Measurements from ENCODE around the gene LAPTM5.

LAPTM5 gene

DNA sequence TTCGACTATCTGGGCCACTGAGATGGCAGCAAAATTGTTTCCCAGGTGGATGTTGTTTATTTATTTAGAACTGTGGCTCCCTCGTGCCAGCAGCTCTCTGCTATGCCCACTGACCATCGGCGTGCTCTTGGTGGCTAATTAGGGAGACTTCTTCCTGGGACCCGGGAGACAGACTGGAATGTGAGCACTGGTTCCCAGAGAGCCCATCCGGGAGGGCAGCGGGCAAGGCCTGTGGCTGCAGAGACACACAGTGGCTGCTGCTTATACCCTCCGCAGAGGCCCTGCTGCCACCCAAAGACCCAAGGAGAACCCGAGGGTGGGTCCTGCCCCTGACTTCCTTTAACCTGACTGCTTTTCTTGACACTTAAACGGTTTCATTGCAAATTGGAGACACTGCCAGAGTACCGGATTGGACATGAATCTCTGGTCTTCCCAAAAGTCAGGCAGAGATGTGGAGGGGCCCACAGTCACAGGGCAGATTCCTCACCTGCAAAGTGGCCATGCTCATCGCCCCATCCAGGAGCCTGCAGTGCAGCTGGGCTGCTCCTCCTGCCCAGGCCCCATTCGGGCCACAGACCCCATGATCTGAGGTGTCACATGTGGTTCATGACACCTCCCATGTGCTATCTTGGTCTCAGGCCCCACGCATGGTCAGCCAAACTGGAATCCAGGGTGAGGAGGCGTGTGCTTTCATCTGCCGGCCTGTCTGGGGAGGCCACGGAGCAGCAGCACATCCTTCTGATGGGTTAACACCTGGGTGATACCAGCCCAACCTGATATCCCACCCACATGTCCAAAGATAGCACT lies 28.5 kb downstream of the LAPTM5 start:
- ChIA-PET POLR2A (interaction anchor here (1.1 kb wide), 1 partner anchor 238 kb away, joined by 3 read pairs; no protein-coding TSS in a partner anchor), CTCF (interaction anchor here (1.2 to 13.2 kb wide), 5 partner anchors 8 to 184 kb away, joined by 3 to 374 read pairs (median 10); no protein-coding TSS in a partner anchor)
- H3K9me3 ChIP-seq (ENCODE audit: control insufficient read depth, insufficient read depth, low read depth, low read length) = no peaks in the 10 kb centered on the region
- no peaks in the 10 kb centered on the region for H3K36me3 ChIP-seq (ENCODE audit: control insufficient read depth in 2 of 2, insufficient read depth in 1 of 2, low read length in 2 of 2)
- H3K27ac ChIP-seq (ENCODE audit: extremely low read depth, low read depth, low read length) = no peak overlapping the region
- H3K4me3 ChIP-seq (ENCODE audit: low read depth, low read length) = no peak overlapping the region
- TF ChIP-seq ZNF48 (tag by site-specific recombination; IDR thresholded peaks at IDR 0.05) (no peak), ZNF202 (tag by site-specific recombination; IDR thresholded peaks at IDR 0.05; ENCODE audit: borderline replicate concordance) (no peak), ZNF561 (tag by site-specific recombination; IDR thresholded peaks at IDR 0.05; ENCODE audit: borderline replicate concordance) (no peak), IKZF3 (tag by site-specific recombination; IDR thresholded peaks at IDR 0.05) (no peak), ZNF510 (tag by site-specific recombination; IDR thresholded peaks at IDR 0.05; ENCODE audit: insufficient replicate concordance) (no peak), ZNF830 (tag by site-specific recombination; IDR thresholded peaks at IDR 0.05; ENCODE audit: low read depth) (no peak), ZNF571 (tag by site-specific recombination; IDR thresholded peaks at IDR 0.05) (no peak), KLF16 (tag by site-specific recombination; IDR thresholded peaks at IDR 0.05) (no peak), ZNF112 (tag by site-specific recombination; IDR thresholded peaks at IDR 0.05) (no peak), SALL2 (tag by site-specific recombination; IDR thresholded peaks at IDR 0.05; ENCODE audit: borderline replicate concordance) (no peak)
- TF ChIP-seq, protein P1, sequence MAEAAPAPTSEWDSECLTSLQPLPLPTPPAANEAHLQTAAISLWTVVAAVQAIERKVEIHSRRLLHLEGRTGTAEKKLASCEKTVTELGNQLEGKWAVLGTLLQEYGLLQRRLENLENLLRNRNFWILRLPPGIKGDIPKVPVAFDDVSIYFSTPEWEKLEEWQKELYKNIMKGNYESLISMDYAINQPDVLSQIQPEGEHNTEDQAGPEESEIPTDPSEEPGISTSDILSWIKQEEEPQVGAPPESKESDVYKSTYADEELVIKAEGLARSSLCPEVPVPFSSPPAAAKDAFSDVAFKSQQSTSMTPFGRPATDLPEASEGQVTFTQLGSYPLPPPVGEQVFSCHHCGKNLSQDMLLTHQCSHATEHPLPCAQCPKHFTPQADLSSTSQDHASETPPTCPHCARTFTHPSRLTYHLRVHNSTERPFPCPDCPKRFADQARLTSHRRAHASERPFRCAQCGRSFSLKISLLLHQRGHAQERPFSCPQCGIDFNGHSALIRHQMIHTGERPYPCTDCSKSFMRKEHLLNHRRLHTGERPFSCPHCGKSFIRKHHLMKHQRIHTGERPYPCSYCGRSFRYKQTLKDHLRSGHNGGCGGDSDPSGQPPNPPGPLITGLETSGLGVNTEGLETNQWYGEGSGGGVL (tag by site-specific recombination; IDR thresholded peaks at IDR 0.05) = no peak
- TF ChIP-seq, protein P2, sequence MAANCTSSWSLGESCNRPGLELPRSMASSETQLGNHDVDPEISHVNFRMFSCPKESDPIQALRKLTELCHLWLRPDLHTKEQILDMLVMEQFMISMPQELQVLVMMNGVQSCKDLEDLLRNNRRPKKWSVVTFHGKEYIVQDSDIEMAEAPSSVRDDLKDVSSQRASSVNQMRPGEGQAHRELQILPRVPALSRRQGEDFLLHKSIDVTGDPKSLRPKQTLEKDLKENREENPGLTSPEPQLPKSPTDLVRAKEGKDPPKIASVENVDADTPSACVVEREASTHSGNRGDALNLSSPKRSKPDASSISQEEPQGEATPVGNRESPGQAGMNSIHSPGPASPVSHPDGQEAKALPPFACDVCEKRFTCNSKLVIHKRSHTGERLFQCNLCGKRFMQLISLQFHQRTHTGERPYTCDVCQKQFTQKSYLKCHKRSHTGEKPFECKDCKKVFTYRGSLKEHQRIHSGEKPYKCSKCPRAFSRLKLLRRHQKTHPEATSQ (tag by site-specific recombination; IDR thresholded peaks at IDR 0.05) = no peak
- TF ChIP-seq, protein P3, sequence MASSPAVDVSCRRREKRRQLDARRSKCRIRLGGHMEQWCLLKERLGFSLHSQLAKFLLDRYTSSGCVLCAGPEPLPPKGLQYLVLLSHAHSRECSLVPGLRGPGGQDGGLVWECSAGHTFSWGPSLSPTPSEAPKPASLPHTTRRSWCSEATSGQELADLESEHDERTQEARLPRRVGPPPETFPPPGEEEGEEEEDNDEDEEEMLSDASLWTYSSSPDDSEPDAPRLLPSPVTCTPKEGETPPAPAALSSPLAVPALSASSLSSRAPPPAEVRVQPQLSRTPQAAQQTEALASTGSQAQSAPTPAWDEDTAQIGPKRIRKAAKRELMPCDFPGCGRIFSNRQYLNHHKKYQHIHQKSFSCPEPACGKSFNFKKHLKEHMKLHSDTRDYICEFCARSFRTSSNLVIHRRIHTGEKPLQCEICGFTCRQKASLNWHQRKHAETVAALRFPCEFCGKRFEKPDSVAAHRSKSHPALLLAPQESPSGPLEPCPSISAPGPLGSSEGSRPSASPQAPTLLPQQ (tag by site-specific recombination; IDR thresholded peaks at IDR 0.05) = no peak
- H3K4me1 ChIP-seq (ENCODE audit: control insufficient read depth, insufficient read depth, low read length) = no peaks in the 10 kb centered on the region

DNA sequence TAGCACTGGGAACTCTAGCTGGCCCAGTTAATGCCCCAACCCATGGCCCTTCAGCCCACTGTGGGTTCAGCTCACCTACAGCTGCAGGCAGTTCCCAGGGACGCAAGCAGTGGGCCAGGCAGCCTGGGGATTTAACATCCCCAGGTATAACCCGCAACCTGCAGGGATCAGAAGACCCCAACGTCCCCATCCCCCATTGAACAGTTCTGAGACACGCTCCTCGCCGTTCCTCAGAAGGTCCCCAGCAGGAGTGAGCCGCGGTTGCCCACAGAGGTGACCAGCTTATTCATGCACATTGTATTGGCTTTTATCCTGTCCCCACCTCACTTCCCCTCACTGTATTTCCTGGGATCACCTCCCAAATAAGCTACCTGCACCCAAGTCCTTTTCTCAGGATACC lies 29.2 kb downstream of the LAPTM5 start:
- no peak for TF ChIP-seq HOXD13 (CRISPR knock-in tag; IDR thresholded peaks at IDR 0.05; ENCODE audit: borderline replicate concordance)
- no peak for TF ChIP-seq ZNF121 (tag by site-specific recombination; IDR thresholded peaks at IDR 0.05)
- no peak for TF ChIP-seq ZNF549 (tag by site-specific recombination; IDR thresholded peaks at IDR 0.05)
- TF ChIP-seq, protein P4, sequence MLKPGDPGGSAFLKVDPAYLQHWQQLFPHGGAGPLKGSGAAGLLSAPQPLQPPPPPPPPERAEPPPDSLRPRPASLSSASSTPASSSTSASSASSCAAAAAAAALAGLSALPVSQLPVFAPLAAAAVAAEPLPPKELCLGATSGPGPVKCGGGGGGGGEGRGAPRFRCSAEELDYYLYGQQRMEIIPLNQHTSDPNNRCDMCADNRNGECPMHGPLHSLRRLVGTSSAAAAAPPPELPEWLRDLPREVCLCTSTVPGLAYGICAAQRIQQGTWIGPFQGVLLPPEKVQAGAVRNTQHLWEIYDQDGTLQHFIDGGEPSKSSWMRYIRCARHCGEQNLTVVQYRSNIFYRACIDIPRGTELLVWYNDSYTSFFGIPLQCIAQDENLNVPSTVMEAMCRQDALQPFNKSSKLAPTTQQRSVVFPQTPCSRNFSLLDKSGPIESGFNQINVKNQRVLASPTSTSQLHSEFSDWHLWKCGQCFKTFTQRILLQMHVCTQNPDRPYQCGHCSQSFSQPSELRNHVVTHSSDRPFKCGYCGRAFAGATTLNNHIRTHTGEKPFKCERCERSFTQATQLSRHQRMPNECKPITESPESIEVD (tag by site-specific recombination; IDR thresholded peaks at IDR 0.05) = no peak
- TF ChIP-seq ZBTB1 (tag by site-specific recombination; IDR thresholded peaks at IDR 0.05) = no peak
- no peak for TF ChIP-seq TRIM28 (IDR thresholded peaks at IDR 0.05; ENCODE audit: borderline replicate concordance, low read length)
- TF ChIP-seq ZNF350 (tag by site-specific recombination; IDR thresholded peaks at IDR 0.05) = no peak
- TF ChIP-seq ZBTB48 (tag by site-specific recombination; IDR thresholded peaks at IDR 0.05) = no peak
- no peak for TF ChIP-seq ZNF391 (tag by site-specific recombination; IDR thresholded peaks at IDR 0.05; ENCODE audit: borderline replicate concordance, low read depth)
- TF ChIP-seq ZNF10 (tag by site-specific recombination; IDR thresholded peaks at IDR 0.05) = no peak
- no peak for TF ChIP-seq ZNF274 (IDR thresholded peaks at IDR 0.05; ENCODE audit: low read length)
- no peak for TF ChIP-seq ZNF274 (tag by site-specific recombination; IDR thresholded peaks at IDR 0.05; ENCODE audit: borderline replicate concordance)
- TF ChIP-seq ZXDB (tag by site-specific recombination; IDR thresholded peaks at IDR 0.05) = no peak
- no peak for TF ChIP-seq MZF1 (tag by site-specific recombination; IDR thresholded peaks at IDR 0.05; ENCODE audit: borderline replicate concordance)
- TF ChIP-seq KLF16 (tag by site-specific recombination; IDR thresholded peaks at IDR 0.05) = no peak
- no peak for TF ChIP-seq ZNF654 (tag by site-specific recombination; IDR thresholded peaks at IDR 0.05; ENCODE audit: low read depth)
- no peak for TF ChIP-seq ZNF626 (tag by site-specific recombination; IDR thresholded peaks at IDR 0.05)
- Histone ChIP-seq H3K27ac (ENCODE audit: extremely low read depth, low read depth, low read length) (no peak overlapping the region), H3K4me1 (ENCODE audit: control insufficient read depth, insufficient read depth, low read length) (no peaks in the 10 kb centered on the region), H3K4me3 (ENCODE audit: low read depth, low read length) (no peak overlapping the region), H3K36me3 (ENCODE audit: control insufficient read depth in 2 of 2, insufficient read depth in 1 of 2, low read length in 2 of 2) (no peaks in the 10 kb centered on the region), H3K9me3 (ENCODE audit: control insufficient read depth, insufficient read depth, low read depth, low read length) (no peaks in the 10 kb centered on the region)
- ChIA-PET POLR2A (interaction anchor here (1.0 to 1.1 kb wide), 3 partner anchors 30 to 238 kb away, joined by 3 read pairs; partner anchors contain the start of gene LAPTM5), CTCF (interaction anchor here (2.3 to 13.2 kb wide), 3 partner anchors 9 to 183 kb away, joined by 10 to 374 read pairs (median 19); no protein-coding TSS in a partner anchor)

All from HEK293 (cell line).